ENCODE data around the gene FMNL3. TPM values are rescaled to one million over a fixed set of nuclear protein-coding genes. Genes with fewer than 3 reads are reported as not detected.
A peak's percentile ranks its signal among the peaks of the same experiment; 100 is the strongest.

Gene FMNL3
- total and polyA plus RNA-seq, 2 of the 13 experiments (the other 11 are each of a cell fraction or from before 2014, with no cell fraction given), result 0.44 to 1.1 TPM

DNA sequence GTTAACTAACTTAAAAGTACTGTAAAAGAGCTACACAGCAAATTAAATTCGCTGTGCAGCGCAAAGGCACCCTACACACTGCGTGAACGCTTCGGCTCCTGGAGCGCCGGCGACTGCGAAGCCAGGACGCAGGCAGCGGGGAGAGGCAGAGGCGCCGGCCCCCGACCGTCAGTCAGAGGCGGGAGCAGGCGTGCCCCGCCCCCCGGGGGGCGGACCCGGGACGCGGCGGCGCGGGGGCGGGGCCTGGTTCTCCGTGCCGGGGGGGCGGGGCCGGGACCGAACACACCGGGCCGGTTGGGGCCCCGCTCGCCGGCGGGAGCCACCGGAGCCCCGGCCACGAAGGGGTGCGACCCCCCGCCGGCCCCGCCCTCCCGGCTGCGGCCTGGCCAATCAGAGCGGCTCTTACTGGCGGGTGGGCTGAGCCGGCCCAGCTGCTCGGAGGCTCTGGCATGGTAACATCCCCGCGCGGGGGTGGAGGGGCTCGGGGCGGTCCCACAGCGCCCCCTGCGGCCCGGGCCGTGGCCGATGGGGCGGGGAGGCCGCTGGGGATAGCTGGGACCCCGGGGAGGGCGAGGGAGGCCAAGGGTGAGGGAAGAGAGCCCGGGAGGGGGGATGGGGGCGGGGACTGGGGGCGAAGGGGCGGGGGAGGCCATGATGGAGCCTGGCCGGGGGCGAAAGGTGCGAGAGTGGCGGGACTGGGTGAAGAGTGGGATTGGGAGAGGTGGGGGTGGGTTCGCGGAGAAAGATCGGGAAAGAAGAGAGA, 83.9 kb downstream of the FMNL3 start, which contains the start of gene PRPF40B (continued):
- TF ChIP-seq ZNF512 (CRISPR knock-in tag; IDR thresholded peaks at IDR 0.05) (no peak), ZNF562 (CRISPR knock-in tag; IDR thresholded peaks at IDR 0.05; ENCODE audit: borderline replicate concordance) (no peak), PRPF4 (IDR thresholded peaks at IDR 0.05; ENCODE audit: low read depth, low read length, poor library complexity, severe bottlenecking) (no peak), ZFYVE20 (CRISPR knock-in tag; IDR thresholded peaks at IDR 0.05; ENCODE audit: borderline replicate concordance, low read depth) (no peak), TGIF2 (CRISPR knock-in tag; IDR thresholded peaks at IDR 0.05) (no peak), FOXA1 (IDR thresholded peaks at IDR 0.05) (no peak), FOXA1 (CRISPR knock-in tag; IDR thresholded peaks at IDR 0.05) (no peak), ZNF329 (CRISPR knock-in tag; IDR thresholded peaks at IDR 0.05; ENCODE audit: low read depth) (no peak), NFKB2 (CRISPR knock-in tag; IDR thresholded peaks at IDR 0.05; ENCODE audit: borderline replicate concordance) (no peak; the same call in 1 of the 2 replicates), SMARCC2 (IDR thresholded peaks at IDR 0.05) (no peak), KMT2A (CRISPR knock-in tag; IDR thresholded peaks at IDR 0.05) (peak; percentile 41; the same call in 1 of the 2 replicates), ZNF292 (CRISPR knock-in tag; IDR thresholded peaks at IDR 0.05; ENCODE audit: borderline replicate concordance, low read depth) (no peak), ZNF451 (CRISPR knock-in tag; IDR thresholded peaks at IDR 0.05) (no peak), STAT6 (CRISPR knock-in tag; IDR thresholded peaks at IDR 0.05; ENCODE audit: borderline replicate concordance) (no peak), CREM (IDR thresholded peaks at IDR 0.05) (no peak), CREM (CRISPR knock-in tag; IDR thresholded peaks at IDR 0.05) (no peak)
- TF ChIP-seq, protein P1, sequence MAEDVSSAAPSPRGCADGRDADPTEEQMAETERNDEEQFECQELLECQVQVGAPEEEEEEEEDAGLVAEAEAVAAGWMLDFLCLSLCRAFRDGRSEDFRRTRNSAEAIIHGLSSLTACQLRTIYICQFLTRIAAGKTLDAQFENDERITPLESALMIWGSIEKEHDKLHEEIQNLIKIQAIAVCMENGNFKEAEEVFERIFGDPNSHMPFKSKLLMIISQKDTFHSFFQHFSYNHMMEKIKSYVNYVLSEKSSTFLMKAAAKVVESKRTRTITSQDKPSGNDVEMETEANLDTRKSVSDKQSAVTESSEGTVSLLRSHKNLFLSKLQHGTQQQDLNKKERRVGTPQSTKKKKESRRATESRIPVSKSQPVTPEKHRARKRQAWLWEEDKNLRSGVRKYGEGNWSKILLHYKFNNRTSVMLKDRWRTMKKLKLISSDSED (CRISPR knock-in tag; IDR thresholded peaks at IDR 0.05), result no peak
- TF ChIP-seq, protein P2, sequence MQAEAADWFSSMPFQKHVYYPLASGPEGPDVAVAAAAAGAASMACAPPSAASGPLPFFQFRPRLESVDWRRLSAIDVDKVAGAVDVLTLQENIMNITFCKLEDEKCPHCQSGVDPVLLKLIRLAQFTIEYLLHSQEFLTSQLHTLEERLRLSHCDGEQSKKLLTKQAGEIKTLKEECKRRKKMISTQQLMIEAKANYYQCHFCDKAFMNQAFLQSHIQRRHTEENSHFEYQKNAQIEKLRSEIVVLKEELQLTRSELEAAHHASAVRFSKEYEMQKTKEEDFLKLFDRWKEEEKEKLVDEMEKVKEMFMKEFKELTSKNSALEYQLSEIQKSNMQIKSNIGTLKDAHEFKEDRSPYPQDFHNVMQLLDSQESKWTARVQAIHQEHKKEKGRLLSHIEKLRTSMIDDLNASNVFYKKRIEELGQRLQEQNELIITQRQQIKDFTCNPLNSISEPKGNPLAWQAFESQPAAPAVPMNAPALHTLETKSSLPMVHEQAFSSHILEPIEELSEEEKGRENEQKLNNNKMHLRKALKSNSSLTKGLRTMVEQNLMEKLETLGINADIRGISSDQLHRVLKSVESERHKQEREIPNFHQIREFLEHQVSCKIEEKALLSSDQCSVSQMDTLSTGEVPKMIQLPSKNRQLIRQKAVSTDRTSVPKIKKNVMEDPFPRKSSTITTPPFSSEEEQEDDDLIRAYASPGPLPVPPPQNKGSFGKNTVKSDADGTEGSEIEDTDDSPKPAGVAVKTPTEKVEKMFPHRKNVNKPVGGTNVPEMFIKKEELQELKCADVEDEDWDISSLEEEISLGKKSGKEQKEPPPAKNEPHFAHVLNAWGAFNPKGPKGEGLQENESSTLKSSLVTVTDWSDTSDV (CRISPR knock-in tag; IDR thresholded peaks at IDR 0.05), result 0 out of 2 replicates have a peak, but pooled peaks have one; percentile 74
- TF ChIP-seq, protein P3, sequence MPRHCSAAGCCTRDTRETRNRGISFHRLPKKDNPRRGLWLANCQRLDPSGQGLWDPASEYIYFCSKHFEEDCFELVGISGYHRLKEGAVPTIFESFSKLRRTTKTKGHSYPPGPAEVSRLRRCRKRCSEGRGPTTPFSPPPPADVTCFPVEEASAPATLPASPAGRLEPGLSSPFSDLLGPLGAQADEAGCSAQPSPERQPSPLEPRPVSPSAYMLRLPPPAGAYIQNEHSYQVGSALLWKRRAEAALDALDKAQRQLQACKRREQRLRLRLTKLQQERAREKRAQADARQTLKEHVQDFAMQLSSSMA (CRISPR knock-in tag; IDR thresholded peaks at IDR 0.05), result 0 out of 2 replicates have a peak, but pooled peaks have one; percentile 71
- TF ChIP-seq, protein P4, sequence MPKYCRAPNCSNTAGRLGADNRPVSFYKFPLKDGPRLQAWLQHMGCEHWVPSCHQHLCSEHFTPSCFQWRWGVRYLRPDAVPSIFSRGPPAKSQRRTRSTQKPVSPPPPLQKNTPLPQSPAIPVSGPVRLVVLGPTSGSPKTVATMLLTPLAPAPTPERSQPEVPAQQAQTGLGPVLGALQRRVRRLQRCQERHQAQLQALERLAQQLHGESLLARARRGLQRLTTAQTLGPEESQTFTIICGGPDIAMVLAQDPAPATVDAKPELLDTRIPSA (CRISPR knock-in tag; IDR thresholded peaks at IDR 0.05; ENCODE audit: borderline replicate concordance), result no peak
